HG02884 (cell line): Measurements from ENCODE around the gene COL26A1.
"Not testable (repeated sequence)": the region's sequence is repeated elsewhere in the genome, so short reads cannot be mapped to it uniquely, and the experiment has no call there.

ENCODE experiments used
- ATAC-seq: cut with Tn5 transposase; IDR thresholded peaks from one replicate; pipeline ENCODE4 v1.9.1; 2021; ENCODE audit warnings: mild to moderate bottlenecking, moderate library complexity; ENCODE audit not compliant: unreplicated experiment

Gene COL26A1

GRCh38 chr7:101589976-101590662 lies 227.4 kb downstream of the COL26A1 start:
- ATAC-seq = no peak

DNA sequence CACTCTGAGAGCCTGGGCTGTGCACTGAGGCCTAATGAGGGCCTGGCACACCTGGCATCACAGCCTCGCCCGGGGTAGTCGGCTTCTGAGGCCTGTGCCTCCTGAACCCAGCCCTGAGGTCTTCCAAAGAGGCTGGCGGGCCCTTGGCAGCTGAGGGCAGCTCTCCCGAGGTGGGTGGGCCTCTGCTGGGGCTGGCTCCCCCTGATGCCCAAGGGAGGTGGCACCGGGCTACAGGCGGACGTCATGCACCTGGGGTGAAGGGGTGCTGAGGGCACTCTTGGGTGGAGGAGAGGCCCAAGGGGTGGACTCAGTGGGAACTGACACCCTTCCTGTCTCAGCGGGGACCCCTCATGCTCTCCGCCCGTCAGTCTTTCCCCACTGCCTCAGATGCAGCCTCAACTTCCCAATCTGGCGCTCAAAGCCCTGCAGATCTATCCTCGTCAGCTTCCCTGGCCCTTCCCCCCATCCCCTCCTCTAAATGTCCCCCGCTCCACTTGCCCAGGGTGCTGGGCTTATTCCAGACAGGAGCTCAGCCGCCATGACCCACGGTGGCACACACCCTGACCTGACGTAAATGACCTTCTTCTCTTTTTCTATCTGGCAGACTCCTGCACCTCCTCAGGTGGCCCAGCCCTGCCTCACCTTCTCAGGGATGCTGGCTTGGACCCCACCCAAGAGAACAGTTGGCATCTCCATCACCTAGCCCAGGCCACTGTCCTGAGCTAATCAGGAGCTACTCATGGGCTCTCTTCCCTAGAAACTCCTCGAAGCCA lies 228.2 kb downstream of the COL26A1 start:
- ATAC-seq = no peak

DNA sequence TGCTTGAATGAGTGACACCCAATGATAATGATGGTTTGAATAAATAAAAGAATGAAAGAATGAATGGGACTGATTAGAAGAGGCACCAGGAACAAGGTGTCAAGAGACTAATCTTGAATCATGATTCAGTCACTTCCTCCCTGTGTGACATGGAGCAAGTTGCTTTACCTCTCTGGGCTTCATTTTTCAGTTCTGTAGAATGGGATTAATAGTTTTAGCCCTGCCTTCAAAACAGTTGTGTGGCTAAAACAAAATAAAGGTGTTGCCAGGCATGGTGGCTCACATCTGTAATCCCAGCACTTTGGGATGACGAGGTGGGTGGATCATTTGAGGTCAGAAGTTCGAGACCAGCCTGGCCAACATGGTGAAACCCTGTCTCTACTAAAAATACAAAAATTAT lies 228.8 kb downstream of the COL26A1 start:
- no peak for ATAC-seq

DNA sequence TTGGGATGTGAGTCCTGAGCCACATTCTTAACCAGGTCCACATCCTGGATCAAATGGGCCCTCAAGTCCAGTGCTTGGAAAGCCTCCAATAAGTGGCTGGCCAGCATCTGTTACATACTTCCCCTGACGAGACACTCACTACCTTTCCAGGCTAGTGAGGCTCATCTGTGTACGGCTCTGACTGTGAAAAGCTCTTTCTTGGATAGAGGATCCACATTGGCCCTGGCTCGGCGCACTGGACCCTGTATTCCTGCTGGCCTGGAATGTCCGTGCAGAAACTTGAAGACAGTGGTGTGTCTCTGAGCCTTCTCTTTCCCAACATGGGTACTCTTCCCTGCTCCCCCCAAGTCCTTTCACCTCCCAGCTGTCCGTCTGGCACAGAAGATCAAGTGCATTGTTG lies 230.9 kb downstream of the COL26A1 start:
- ATAC-seq = no peak

GRCh38 chr7:101594790-101595189 lies 232.1 kb downstream of the COL26A1 start:
- no peak for ATAC-seq

DNA sequence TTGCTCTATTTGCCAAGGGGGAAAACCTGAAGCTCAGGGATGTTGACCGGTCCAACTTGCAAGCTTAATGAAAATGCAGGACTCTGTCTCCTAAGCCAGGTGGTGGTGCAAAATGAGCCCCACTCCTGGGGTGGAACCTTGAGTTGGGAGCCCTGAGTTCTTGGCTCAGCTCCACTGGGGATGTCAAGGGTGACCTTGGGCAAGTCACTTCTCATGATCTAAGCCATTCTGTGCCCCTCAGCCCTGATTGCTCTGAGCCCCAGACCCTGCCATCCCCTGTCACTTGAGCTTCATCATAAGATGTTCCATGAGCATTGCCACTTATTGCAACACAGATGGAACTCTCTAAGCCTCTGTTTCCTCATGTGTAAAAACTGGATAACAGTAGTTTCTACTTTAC lies 232.6 kb downstream of the COL26A1 start:
- no peak for ATAC-seq

- ATAC-seq = no peak
Measured at GRCh38 chr7:101595766-101596537, 233.3 kb downstream of the COL26A1 start.

DNA sequence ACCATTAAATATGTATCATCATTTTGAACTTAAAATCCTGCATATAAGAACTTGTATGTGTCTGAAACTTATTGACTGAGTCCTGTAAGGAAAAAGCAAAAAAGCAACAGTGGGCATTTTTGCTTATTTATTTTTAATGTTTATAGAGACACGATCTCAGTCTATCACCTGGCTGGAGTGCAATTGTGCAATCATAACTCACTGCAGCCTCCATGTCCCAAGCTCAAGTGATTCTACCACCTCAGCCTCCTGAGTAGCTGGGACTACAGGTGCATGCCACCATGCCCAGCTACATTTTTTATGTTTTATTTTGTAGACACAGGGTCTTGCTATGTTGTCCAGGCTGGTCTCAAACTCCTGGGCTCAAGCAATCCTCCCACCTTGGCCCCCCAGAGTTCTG lies 234.2 kb downstream of the COL26A1 start:
- ATAC-seq = no peak

DNA sequence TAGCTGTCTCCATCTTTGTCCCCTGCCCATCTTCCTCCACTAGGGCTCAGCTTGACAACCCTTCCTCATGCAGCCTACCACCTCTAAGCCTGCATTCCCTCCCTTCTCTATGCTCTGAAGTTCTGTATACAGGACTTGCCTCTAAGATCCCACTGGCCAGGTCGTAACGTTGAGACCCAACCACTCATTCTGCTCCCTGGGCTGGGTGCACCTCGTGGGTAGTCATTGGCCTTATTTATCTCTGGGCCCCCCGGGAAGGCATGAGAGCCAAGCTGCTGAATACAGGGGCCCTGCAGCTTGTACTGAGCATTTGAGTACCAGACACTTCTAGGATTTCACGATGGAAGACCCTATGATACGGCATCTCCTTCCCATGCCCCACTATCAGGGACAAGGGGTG lies 235.3 kb downstream of the COL26A1 start:
- ATAC-seq = no peak

GRCh38 chr7:101598422-101598985 lies 235.8 kb downstream of the COL26A1 start:
- no peak for ATAC-seq

GRCh38 chr7:101598986-101599771 lies 236.5 kb downstream of the COL26A1 start:
- no peak for ATAC-seq

- no peak for ATAC-seq
Measured at GRCh38 chr7:101599787-101600186, 237.1 kb downstream of the COL26A1 start.

GRCh38 chr7:101602082-101602481 lies 239.4 kb downstream of the COL26A1 start:
- no peak for ATAC-seq

DNA sequence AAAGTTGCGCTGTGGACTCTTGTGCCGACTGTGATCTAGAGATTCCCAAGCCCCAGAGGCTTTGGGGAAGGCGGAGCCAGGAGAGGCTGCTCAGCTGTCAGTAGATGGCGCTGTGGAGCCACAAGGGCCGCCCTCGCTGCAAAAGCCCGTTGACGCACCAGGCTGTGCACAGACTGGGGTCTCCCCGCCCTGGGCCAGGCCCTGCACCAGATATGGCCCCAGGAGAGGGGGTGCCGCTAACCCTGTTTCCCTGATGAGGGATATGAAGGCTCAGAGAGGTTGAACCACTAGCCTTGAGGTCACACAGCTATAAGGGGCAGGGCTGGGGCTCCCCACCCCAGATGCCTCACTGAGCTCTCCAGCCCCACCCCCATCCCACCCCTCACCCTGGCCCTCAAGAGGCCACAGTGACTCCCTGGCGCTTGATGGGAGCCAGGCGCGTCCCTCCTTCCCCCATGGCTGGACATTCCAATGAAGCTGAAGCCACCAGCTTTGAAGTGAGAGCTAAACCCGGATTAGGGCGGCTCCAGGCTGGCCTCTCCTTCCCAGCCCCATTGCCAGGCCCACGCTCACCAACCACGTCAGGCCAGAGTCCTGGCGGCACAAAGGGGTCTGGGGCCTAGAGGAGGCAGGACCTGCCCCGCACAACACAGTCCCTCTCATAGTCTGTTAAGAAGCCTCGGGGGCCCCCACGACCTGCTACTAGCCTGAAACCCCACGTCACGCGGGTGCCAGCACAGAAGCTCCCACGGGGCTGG lies 240.0 kb downstream of the COL26A1 start:
- ATAC-seq = no peak

DNA sequence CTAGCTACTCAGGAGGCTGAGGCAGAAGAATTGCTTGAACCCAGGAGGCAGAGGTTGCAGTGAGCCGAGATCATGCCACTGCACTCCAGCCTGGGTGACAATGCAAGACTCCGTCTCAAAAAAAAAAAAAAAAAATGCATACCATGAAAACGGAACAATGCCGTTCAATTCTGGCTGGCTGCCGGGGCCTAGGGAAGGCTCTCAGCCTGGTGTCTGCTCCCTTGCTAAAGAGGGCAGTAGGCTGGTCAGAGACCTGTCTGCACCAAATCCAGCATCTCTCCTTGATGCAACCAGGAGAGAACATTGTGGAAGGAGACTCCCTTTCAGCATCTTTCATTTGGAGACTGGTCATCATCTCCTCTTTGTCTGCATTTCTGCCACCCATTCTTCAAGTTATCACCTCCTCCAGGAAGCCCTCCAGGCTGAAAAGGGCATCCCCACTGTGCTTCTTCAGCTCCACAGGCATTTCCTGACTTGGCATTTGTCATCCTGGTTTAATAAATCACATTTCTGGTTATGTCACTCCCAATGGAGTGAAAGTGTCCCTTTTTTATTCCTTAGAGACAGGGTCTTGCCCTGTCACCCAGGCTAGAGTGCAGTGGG lies 241.8 kb downstream of the COL26A1 start:
- ATAC-seq = no peak

- ATAC-seq = not testable (repeated sequence)
Measured at GRCh38 chr7:101604934-101605332, 242.3 kb downstream of the COL26A1 start.

- ATAC-seq = no peak
Measured at GRCh38 chr7:101605611-101606497, 243.2 kb downstream of the COL26A1 start.

DNA sequence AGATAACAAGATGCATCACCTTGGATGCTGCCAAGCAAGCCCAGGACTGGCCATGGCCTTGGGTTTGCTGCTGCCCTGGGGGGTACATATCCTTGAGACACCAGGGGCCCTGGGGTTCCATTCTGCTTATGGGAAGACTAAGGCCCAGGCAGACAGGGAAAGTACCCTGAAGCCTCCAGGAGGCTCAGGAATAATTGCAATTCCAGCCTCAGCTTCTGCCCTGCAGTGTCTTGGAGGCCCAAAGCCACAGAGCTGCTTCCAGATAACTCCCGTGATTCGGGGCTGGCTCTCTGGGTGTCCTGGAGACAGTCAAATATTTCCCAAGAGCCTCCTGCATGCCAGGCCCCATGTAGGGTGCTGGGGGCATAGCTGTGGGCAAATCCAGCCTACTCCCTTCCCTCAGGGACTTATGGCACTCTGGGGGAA lies 243.8 kb downstream of the COL26A1 start:
- no peak for ATAC-seq
